GM12891 (cell line): Measurements from ENCODE around the gene ADA.

Experiments
- DNase-seq: peaks from one replicate; pipeline ENCODE4 v3.0.0; 2011; ENCODE audit warnings: low spot score; ENCODE audit not compliant: insufficient read length
- FAIRE-seq: peaks from 2 replicates; lab custom pipeline; 2011; peaks lifted over from hg19 to GRCh38; lab: Jason Lieb, UNC
- PAX5 ChIP-seq: IDR thresholded peaks from 2 replicates; pipeline ENCODE4 v1.6.1; 2011; ENCODE audit warnings: low read length, moderate library complexity, mild to moderate bottlenecking; ENCODE audit not compliant: insufficient read depth, severe bottlenecking
- POLR2A ChIP-seq: IDR thresholded peaks from 2 replicates; pipeline ENCODE4 v1.6.1; 2011; ENCODE audit warnings: low read depth, low read length, control low read depth
- POLR2AphosphoS5 ChIP-seq: IDR thresholded peaks from 2 replicates; pipeline ENCODE4 v1.6.1; 2011; ENCODE audit warnings: low read depth, low read length, control low read depth
- POU2F2 ChIP-seq: IDR thresholded peaks from 2 replicates; pipeline ENCODE4 v1.6.1; 2011; ENCODE audit warnings: low read depth, mild to moderate bottlenecking, control low read depth, low read length, moderate library complexity
- SPI1 ChIP-seq: IDR thresholded peaks from 2 replicates; pipeline ENCODE4 v1.6.1; 2011; ENCODE audit warnings: low read depth, low read length, control low read depth
- TAF1 ChIP-seq: IDR thresholded peaks from 2 replicates; pipeline ENCODE4 v1.6.1; 2011; ENCODE audit warnings: low read depth, low read length, control low read depth

Gene ADA

DNA sequence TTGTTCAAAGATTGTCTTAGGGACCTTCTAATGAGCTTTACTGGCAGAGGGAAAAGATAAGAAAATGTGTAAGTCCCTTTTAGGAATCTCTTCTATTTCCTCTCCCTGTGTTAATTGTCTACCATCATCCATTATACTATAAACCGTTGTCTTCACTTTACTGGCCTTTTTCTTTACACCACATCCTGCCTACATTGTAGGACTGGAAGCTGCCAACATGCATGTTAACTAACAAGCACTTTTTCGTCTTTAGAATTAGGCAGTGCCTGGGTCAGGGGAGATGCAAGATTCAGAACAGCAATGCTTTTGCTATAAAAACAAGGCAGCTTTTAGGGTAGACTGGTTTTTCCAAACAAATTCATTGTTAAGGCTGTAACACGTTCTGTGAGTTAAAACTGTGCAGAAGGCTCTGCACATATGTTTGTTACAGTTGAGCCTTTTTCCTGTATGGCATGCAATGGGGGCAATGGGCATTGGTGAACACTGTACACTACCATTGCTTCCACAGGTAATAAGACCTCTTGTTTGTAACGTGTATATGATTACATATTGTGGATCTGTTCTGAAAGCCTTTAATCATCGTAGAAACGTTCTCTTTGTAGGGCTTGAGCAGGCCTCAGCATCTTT, 80.0 kb downstream of the ADA start:
- FAIRE-seq: no peak
- TF ChIP-seq SPI1: no peak
- no peak for TF ChIP-seq POLR2A
- TF ChIP-seq POLR2AphosphoS5: no peak
- TF ChIP-seq PAX5: no peak
- TF ChIP-seq TAF1: no peak
- no peak for TF ChIP-seq POU2F2
- DNase-seq: no peak

- DNase-seq (no peak), FAIRE-seq (no peak)
- TF ChIP-seq POLR2A (no peak), PAX5 (no peak), TAF1 (no peak), SPI1 (no peak)
Observed at GRCh38 chr20:44570367-44570766, 81.1 kb downstream of the ADA start.
